ENCODE results near the gene PACRG.

GRCh38 chr6:163298079-163298830, 570.5 kb downstream of the PACRG start:
- TF ChIP-seq YY1 (IDR thresholded peaks at IDR 0.05; ENCODE audit: low read depth) (no peak), CEBPB (IDR thresholded peaks at IDR 0.05) (no peak), MAX (IDR thresholded peaks at IDR 0.05) (no peak), REST (IDR thresholded peaks at IDR 0.05; ENCODE audit: low read depth) (no peak), EP300 (IDR thresholded peaks at IDR 0.05; ENCODE audit: borderline replicate concordance) (no peak), ZBTB7A (IDR thresholded peaks at IDR 0.05; ENCODE audit: low read depth) (no peak)
- TF ChIP-seq, protein P1, sequence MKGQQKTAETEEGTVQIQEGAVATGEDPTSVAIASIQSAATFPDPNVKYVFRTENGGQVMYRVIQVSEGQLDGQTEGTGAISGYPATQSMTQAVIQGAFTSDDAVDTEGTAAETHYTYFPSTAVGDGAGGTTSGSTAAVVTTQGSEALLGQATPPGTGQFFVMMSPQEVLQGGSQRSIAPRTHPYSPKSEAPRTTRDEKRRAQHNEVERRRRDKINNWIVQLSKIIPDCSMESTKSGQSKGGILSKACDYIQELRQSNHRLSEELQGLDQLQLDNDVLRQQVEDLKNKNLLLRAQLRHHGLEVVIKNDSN (IDR thresholded peaks at IDR 0.05): no peak

Measured in Ishikawa (cell line).